ENCODE data around the gene RGS18.
A peak's percentile ranks its signal among the peaks of the same experiment; 100 is the strongest.

RGS18 gene

DNA sequence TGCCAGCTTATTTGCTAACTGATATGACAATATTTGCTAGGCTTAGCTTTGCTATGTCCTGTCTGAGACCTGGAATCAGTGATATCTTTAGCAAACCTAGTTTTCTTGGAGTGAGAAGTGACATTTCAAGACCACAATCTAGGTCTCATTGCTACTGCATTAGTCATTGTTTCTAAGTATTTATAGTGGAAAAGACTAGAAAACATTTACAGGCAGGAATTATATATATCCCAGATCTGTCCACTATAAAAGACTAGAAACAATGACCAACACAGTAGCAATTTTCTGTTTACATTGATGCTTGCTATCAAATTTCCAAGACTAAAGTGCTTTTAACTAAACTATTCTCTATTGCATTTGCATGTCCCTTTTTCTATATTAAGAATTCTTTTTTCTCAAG, 5.0 kb upstream of the RGS18 start:
- Histone ChIP-seq H3K36me3 (ENCODE audit: insufficient read depth, low read length) (no peaks in the 10 kb centered on the region), H2AFZ (ENCODE audit: low read length) (peak overlapping the region; percentile 10; the same call in 1 of the 2 replicates), H3K79me2 (ENCODE audit: insufficient read depth, low read length) (no peaks in the 10 kb centered on the region), H3K9me3 (ENCODE audit: insufficient read depth, low read depth, low read length) (no peaks in the 10 kb centered on the region), H3K9ac (ENCODE audit: low read depth, low read length, poor library complexity, severe bottlenecking) (no peak overlapping the region), H3K4me3 (ENCODE audit: low read length, poor library complexity, severe bottlenecking) (no peak overlapping the region), H3K4me1 (ENCODE audit: insufficient read depth, low read length, poor library complexity, severe bottlenecking) (peaks cover 47% of the 10 kb centered on the region), H4K20me1 (ENCODE audit: insufficient read depth, low read length, poor library complexity, severe bottlenecking) (no peaks in the 10 kb centered on the region), H3K27me3 (ENCODE audit: insufficient read depth, low read length, poor library complexity, severe bottlenecking) (no peaks in the 10 kb centered on the region), H3K9me2 (replicated peaks; ENCODE audit: low read depth, low read length) (no peaks in the 10 kb centered on the region), H3F3A (ENCODE audit: low read depth) (0 out of 2 replicates have a peak, but pooled peaks cover 3% of the 10 kb centered on the region), H3K4me2 (ENCODE audit: low read depth, low read length, poor library complexity, severe bottlenecking) (no peak overlapping the region)
- TF ChIP-seq, protein P1, sequence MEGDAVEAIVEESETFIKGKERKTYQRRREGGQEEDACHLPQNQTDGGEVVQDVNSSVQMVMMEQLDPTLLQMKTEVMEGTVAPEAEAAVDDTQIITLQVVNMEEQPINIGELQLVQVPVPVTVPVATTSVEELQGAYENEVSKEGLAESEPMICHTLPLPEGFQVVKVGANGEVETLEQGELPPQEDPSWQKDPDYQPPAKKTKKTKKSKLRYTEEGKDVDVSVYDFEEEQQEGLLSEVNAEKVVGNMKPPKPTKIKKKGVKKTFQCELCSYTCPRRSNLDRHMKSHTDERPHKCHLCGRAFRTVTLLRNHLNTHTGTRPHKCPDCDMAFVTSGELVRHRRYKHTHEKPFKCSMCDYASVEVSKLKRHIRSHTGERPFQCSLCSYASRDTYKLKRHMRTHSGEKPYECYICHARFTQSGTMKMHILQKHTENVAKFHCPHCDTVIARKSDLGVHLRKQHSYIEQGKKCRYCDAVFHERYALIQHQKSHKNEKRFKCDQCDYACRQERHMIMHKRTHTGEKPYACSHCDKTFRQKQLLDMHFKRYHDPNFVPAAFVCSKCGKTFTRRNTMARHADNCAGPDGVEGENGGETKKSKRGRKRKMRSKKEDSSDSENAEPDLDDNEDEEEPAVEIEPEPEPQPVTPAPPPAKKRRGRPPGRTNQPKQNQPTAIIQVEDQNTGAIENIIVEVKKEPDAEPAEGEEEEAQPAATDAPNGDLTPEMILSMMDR (conservative IDR thresholded peaks at IDR 0.05; ENCODE audit: low read length), result no peak
- TF ChIP-seq EZH2phosphoT487 (IDR thresholded peaks at IDR 0.05; ENCODE audit: borderline replicate concordance), result no peak

DNA sequence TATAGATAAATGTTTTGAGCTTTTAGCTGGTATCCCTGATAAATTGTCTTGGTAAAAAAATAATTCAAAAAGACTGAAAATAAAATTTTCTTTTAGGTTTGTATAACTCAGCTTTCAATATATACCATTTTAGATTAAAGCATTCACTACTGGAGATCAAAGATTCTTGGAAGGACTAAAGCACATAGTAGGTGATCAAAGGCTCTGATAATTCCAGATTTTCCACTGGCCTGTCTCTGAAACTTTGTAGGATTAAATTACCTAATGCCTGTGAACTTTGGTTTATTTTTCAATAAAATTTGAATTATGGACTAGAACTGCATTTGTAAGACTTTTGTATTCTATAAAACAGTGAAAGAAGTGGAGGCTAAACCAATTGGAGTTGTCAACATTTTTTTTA, 1.2 kb upstream of the RGS18 start:
- Histone ChIP-seq H3K36me3 (ENCODE audit: insufficient read depth, low read length) (no peaks in the 10 kb centered on the region), H3K79me2 (ENCODE audit: insufficient read depth, low read length) (peaks cover 24% of the 10 kb centered on the region), H3K4me3 (ENCODE audit: low read length, poor library complexity, severe bottlenecking) (no peak overlapping the region), H3F3A (ENCODE audit: low read depth) (peaks cover 7% of the 10 kb centered on the region; the same call in 1 of the 2 replicates), H3K9me2 (replicated peaks; ENCODE audit: low read depth, low read length) (no peaks in the 10 kb centered on the region), H3K27me3 (ENCODE audit: insufficient read depth, low read length, poor library complexity, severe bottlenecking) (no peaks in the 10 kb centered on the region), H3K4me1 (ENCODE audit: insufficient read depth, low read length, poor library complexity, severe bottlenecking) (peaks cover 56% of the 10 kb centered on the region), H3K4me2 (ENCODE audit: low read depth, low read length, poor library complexity, severe bottlenecking) (peak overlapping the region; percentile 82), H4K20me1 (ENCODE audit: insufficient read depth, low read length, poor library complexity, severe bottlenecking) (no peaks in the 10 kb centered on the region), H3K9me3 (ENCODE audit: insufficient read depth, low read depth, low read length) (no peaks in the 10 kb centered on the region), H3K9ac (ENCODE audit: low read depth, low read length, poor library complexity, severe bottlenecking) (peak overlapping the region; percentile 90), H2AFZ (ENCODE audit: low read length) (no peak overlapping the region)
- TF ChIP-seq EZH2phosphoT487 (IDR thresholded peaks at IDR 0.05; ENCODE audit: borderline replicate concordance), result no peak
- TF ChIP-seq, protein P1 (conservative IDR thresholded peaks at IDR 0.05; ENCODE audit: low read length), result no peak

DNA sequence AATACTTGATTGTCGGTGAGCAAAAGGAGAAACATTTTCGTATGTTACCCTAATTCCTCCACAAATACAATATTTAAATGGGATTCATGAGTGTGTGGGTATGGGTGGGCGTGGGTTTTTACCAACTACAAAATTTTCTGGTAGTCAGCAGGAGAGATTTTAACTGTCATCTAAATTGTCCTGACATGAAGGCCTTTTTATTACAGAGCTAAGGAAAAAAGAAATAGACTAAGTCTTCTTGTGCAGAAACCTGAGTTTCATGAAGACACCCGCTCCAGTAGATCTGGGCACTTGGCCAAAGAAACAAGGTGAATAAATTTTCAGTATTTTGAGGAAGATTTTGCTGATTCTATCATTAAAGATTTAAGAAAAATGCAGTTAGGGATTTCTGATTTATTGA, 752 bp downstream of the RGS18 start:
- no peaks in the 10 kb centered on the region for H3K9me3 ChIP-seq (ENCODE audit: insufficient read depth, low read depth, low read length)
- peaks cover 7% of the 10 kb centered on the region; the same call in 1 of the 2 replicates for H3F3A ChIP-seq (ENCODE audit: low read depth)
- H2AFZ ChIP-seq (ENCODE audit: low read length), result no peak overlapping the region
- H3K4me3 ChIP-seq (ENCODE audit: low read length, poor library complexity, severe bottlenecking), result peak overlapping the region; percentile 74
- no peak for TF ChIP-seq EZH2phosphoT487 (IDR thresholded peaks at IDR 0.05; ENCODE audit: borderline replicate concordance)
- TF ChIP-seq, protein P1 (conservative IDR thresholded peaks at IDR 0.05; ENCODE audit: low read length), result no peak
- no peaks in the 10 kb centered on the region for H3K9me2 ChIP-seq (replicated peaks; ENCODE audit: low read depth, low read length)
- peak overlapping the region; percentile 90 for H3K9ac ChIP-seq (ENCODE audit: low read depth, low read length, poor library complexity, severe bottlenecking)
- peaks cover 60% of the 10 kb centered on the region for H3K4me1 ChIP-seq (ENCODE audit: insufficient read depth, low read length, poor library complexity, severe bottlenecking)
- H4K20me1 ChIP-seq (ENCODE audit: insufficient read depth, low read length, poor library complexity, severe bottlenecking), result no peaks in the 10 kb centered on the region
- peak overlapping the region; percentile 82 for H3K4me2 ChIP-seq (ENCODE audit: low read depth, low read length, poor library complexity, severe bottlenecking)
- H3K27me3 ChIP-seq (ENCODE audit: insufficient read depth, low read length, poor library complexity, severe bottlenecking), result no peaks in the 10 kb centered on the region
- no peaks in the 10 kb centered on the region for H3K36me3 ChIP-seq (ENCODE audit: insufficient read depth, low read length)
- H3K79me2 ChIP-seq (ENCODE audit: insufficient read depth, low read length), result peaks cover 32% of the 10 kb centered on the region
